Calu3 (cell line): ENCODE measurements around the gene MACROH2A1. TPM values are rescaled to one million over a fixed set of nuclear protein-coding genes. Genes with fewer than 3 reads are reported as not detected.

Source experiments
- BruUV-seq: library from RNA; stranded (reverse); fragments of 400-500 nt; replicated peaks from 2 replicates; lab custom pipeline; 2021; lab: Mats Ljungman, UMichigan
- CTCF ChIA-PET: fragments of 300-600 bp; sonication (Branson Sonifier 250); formaldehyde crosslinking; loops from one replicate; lab custom pipeline; 2022; ENCODE audit warnings: antibody characterized with exemption; lab: Charles Lee
- DNase-seq: peaks from one replicate; pipeline ENCODE4 v3.0.0; 2022
- H3K27ac Mint-ChIP-seq: one replicate; pipeline ENCODE4 v1.8.0; 2022; ENCODE audit warnings: mixed read lengths; ENCODE audit not compliant: unreplicated experiment
- H3K27me3 Mint-ChIP-seq: one replicate; pipeline ENCODE4 v1.8.0; 2022; ENCODE audit warnings: mixed read lengths; ENCODE audit not compliant: unreplicated experiment
- H3K36me3 Mint-ChIP-seq: one replicate; pipeline ENCODE4 v1.8.0; 2022; ENCODE audit warnings: mild to moderate bottlenecking, moderate library complexity, mixed read lengths; ENCODE audit not compliant: insufficient read depth, unreplicated experiment
- H3K4me1 Mint-ChIP-seq: one replicate; pipeline ENCODE4 v1.8.0; 2022; ENCODE audit warnings: mild to moderate bottlenecking, low read depth, mixed read lengths; ENCODE audit not compliant: unreplicated experiment
- H3K4me3 Mint-ChIP-seq: one replicate; pipeline ENCODE4 v1.8.0; 2022; ENCODE audit warnings: mild to moderate bottlenecking, low read depth, moderate library complexity, mixed read lengths; ENCODE audit not compliant: unreplicated experiment
- H3K9me3 Mint-ChIP-seq: one replicate; pipeline ENCODE4 v1.8.0; 2022; ENCODE audit warnings: low read depth, mixed read lengths; ENCODE audit not compliant: unreplicated experiment
- intact Hi-C: fragments of 100-400 bp; cut with micrococcal nuclease; formaldehyde crosslinking; loops from one replicate; pipeline ENCODE4 v1.10.0; 2022; ENCODE audit not compliant: unreplicated experiment
- total RNA-seq: library from RNA; stranded (reverse); gene quantifications from 2 replicates; pipeline ENCODE4 v1.2.3, GENCODE V29; 2022
- TF ChIP-seq, protein P1 (sequence below): fragments of 200-600 bp; IDR thresholded peaks from one replicate; pipeline ENCODE4 v1.8.0; 2022; ENCODE audit warnings: antibody characterized with exemption; ENCODE audit not compliant: unreplicated experiment

Gene MACROH2A1
- total RNA-seq, 1 experiment from 2014 or later = 368 TPM

DNA sequence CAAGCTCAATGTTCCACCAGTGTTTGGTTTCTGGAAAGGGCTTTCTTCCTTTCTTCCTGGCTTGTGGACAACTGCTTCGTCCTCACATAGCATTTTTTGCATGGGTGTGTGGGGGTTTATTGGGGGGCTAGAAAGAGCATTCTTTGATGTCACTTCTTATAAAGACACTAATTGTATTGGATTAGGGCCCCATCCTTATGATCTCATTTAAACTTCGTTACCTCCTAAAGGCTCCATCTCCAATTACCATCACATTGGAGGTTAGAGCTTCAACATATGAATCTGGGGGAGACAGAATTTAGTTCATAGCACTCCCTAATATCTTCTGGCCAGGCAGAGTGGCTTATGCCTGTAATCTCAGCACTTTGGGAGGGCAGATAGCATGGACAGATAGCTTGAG is 6.1 kb upstream of the MACROH2A1 start:
- peaks cover under 1% of the 10 kb centered on the region for H3K36me3 Mint-ChIP-seq
- intact Hi-C loops = no loop called here
- no peak for DNase-seq
- H3K4me1 Mint-ChIP-seq = peaks cover 13% of the 10 kb centered on the region
- CTCF ChIA-PET = no interaction called here
- no TSS peak for BruUV-seq
- TF ChIP-seq, protein P1, sequence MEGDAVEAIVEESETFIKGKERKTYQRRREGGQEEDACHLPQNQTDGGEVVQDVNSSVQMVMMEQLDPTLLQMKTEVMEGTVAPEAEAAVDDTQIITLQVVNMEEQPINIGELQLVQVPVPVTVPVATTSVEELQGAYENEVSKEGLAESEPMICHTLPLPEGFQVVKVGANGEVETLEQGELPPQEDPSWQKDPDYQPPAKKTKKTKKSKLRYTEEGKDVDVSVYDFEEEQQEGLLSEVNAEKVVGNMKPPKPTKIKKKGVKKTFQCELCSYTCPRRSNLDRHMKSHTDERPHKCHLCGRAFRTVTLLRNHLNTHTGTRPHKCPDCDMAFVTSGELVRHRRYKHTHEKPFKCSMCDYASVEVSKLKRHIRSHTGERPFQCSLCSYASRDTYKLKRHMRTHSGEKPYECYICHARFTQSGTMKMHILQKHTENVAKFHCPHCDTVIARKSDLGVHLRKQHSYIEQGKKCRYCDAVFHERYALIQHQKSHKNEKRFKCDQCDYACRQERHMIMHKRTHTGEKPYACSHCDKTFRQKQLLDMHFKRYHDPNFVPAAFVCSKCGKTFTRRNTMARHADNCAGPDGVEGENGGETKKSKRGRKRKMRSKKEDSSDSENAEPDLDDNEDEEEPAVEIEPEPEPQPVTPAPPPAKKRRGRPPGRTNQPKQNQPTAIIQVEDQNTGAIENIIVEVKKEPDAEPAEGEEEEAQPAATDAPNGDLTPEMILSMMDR = no peak
- no peak overlapping the region for H3K27ac Mint-ChIP-seq
- peaks cover 4% of the 10 kb centered on the region for H3K27me3 Mint-ChIP-seq
- no peak overlapping the region for H3K4me3 Mint-ChIP-seq
- no peaks in the 10 kb centered on the region for H3K9me3 Mint-ChIP-seq

- H3K27me3 Mint-ChIP-seq = no peaks in the 10 kb centered on the region
- peaks cover 31% of the 10 kb centered on the region for H3K36me3 Mint-ChIP-seq
- H3K9me3 Mint-ChIP-seq = no peaks in the 10 kb centered on the region
- peaks cover 26% of the 10 kb centered on the region for H3K4me1 Mint-ChIP-seq
- no peak overlapping the region for H3K4me3 Mint-ChIP-seq
- CTCF ChIA-PET = no interaction called here
- intact Hi-C loops = no loop called here
- TF ChIP-seq, protein P1 = no peak
- no peak overlapping the region for H3K27ac Mint-ChIP-seq
- no peak for DNase-seq
- BruUV-seq = no TSS peak
Measured at GRCh38 chr5:135402031-135402430, 3.0 kb upstream of the MACROH2A1 start.

DNA sequence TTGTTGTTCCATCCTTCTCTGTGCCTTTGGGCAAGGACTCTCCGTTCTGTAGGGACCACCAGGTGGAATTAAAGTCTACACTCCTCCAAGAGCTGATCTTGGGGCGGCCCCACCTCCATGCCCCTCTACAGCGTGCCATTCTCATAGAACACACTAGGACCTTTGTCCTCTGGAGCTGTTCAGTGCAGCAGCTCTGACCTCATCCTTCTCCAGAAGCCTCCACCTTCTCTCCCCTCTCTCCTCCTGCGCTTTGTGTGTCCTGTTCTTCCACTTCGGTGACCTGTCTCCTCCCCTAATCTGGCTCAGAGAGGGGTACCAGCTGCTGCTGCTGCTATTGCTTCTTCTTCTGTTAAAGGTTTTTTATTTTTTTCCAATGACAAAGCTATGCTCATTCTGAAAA is 1.8 kb upstream of the MACROH2A1 start:
- Mint-ChIP-seq H3K36me3 (peaks cover 41% of the 10 kb centered on the region), H3K27me3 (no peaks in the 10 kb centered on the region), H3K9me3 (no peaks in the 10 kb centered on the region), H3K27ac (no peak overlapping the region), H3K4me1 (peaks cover 38% of the 10 kb centered on the region), H3K4me3 (no peak overlapping the region)
- intact Hi-C loops = no loop called here
- no peak for DNase-seq
- no TSS peak for BruUV-seq
- TF ChIP-seq, protein P1 = no peak
- CTCF ChIA-PET = interaction anchor here (0.9 to 1.2 kb wide), 2 partner anchors 25 to 267 kb away, joined by 3 to 4 read pairs; no protein-coding TSS in a partner anchor

GRCh38 chr5:135399794-135400542 is 937 bp upstream of the MACROH2A1 start:
- BruUV-seq = no TSS peak
- CTCF ChIA-PET = interaction anchor here (0.9 to 1.2 kb wide), 2 partner anchors 26 to 268 kb away, joined by 3 to 4 read pairs; no protein-coding TSS in a partner anchor
- H3K9me3 Mint-ChIP-seq = no peaks in the 10 kb centered on the region
- peak overlapping the region; percentile 91 for H3K4me3 Mint-ChIP-seq
- peak overlapping the region; percentile 69 for H3K27ac Mint-ChIP-seq
- peaks cover 41% of the 10 kb centered on the region for H3K36me3 Mint-ChIP-seq
- no peaks in the 10 kb centered on the region for H3K27me3 Mint-ChIP-seq
- intact Hi-C loops = no loop called here
- TF ChIP-seq, protein P1 = no peak
- DNase-seq = no peak
- peaks cover 47% of the 10 kb centered on the region for H3K4me1 Mint-ChIP-seq
